Heart right ventricle (tissue), 16 donors: ENCODE measurements around the gene PCDHGA3. TPM values are rescaled to one million over a fixed set of nuclear protein-coding genes. Genes with fewer than 3 reads are reported as not detected.

Experiments
- ATAC-seq, 8 donors: fragments of 200-7000 bp; cut with Tn5 transposase; one replicate each; pipeline ENCODE4 v1.9.1; 2020; ENCODE audit warnings: mild to moderate bottlenecking in 8 of 8, moderate library complexity in 8 of 8, moderate number of reproducible peaks in 1 of 8
- DNase-seq, 2 donors: peaks; one replicate each; pipeline ENCODE4 v3.0.0-alpha.2; 2020
- H3K27ac ChIP-seq, 10 donors: fragments of 200-600 bp; sonication (generic) in 2 of 10; one replicate each; pipeline versions ENCODE4 v1.5.0 to v1.8.0; 2020 to 2022; ENCODE audit warnings: mild to moderate bottlenecking in 3 of 10
- H3K27me3 ChIP-seq, 7 donors: fragments of 200-600 bp; one replicate each; pipeline ENCODE4 v1.8.0; 2021 to 2022; ENCODE audit warnings: mild to moderate bottlenecking in 2 of 7
- H3K36me3 ChIP-seq, 9 donors: fragments of 200-600 bp; sonication (generic) in 1 of 9; one replicate each; pipeline versions ENCODE4 v1.5.0 to v1.8.0; 2020 to 2022; ENCODE audit warnings: mild to moderate bottlenecking in 2 of 9
- H3K4me1 ChIP-seq, 9 donors: fragments of 200-600 bp; sonication (generic) in 1 of 9; one replicate each; pipeline versions ENCODE4 v1.5.0 to v1.8.0; 2020 to 2022; ENCODE audit warnings: mild to moderate bottlenecking in 4 of 9
- H3K4me3 ChIP-seq, 10 donors: fragments of 200-600 bp; sonication (generic) in 2 of 10; one replicate each; pipeline versions ENCODE4 v1.5.0 to v1.8.0; 2020 to 2022; ENCODE audit warnings: mild to moderate bottlenecking in 7 of 10, moderate library complexity in 2 of 10
- H3K9me3 ChIP-seq, 11 donors: fragments of 200-600 bp in 10 of 11; sonication (generic) in 2 of 11; one replicate each; pipeline versions ENCODE4 v1.5.0 to v1.8.0; 2013 to 2022; ENCODE audit warnings: mild to moderate bottlenecking in 2 of 11, control low read depth in 1 of 11, moderate library complexity in 1 of 11
- CTCF ChIP-seq, 9 donors: fragments of 200-600 bp; sonication (generic) in 2 of 9; IDR thresholded peaks; one replicate each; pipeline versions ENCODE4 v1.5.0 to v1.8.0; 2021 to 2022; ENCODE audit warnings: antibody characterized with exemption in 9 of 9, mild to moderate bottlenecking in 5 of 9, moderate library complexity in 1 of 9
- WGBS, 2 donors: extraction: QIAGEN DNeasy Blood & Tissue Kit; methylation state at CpG; one replicate each; pipeline ENCODE4 v1.1.7; 2013; ENCODE audit warnings: inconsistent platforms in 1 of 2; 5-methylcytosine and 5-hydroxymethylcytosine counted together
- intact Hi-C, 10 donors: fragments of 100-400 bp; cut with DNase I; formaldehyde crosslinking; loops; one replicate each; pipeline versions ENCODE4 v1.11.1 to v1.14.2; 2022
- polyA plus RNA-seq, 2 donors: library from polyadenylated mRNA; stranded (reverse); fragments of 200-250 nt; gene quantifications; one replicate each; pipeline ENCODE4 v1.2.3, GENCODE V29; 2013
- total RNA-seq, 10 donors: library from RNA; stranded (reverse); fragmentation: NEBNext Ultra II Directional in 3 of 10; extraction: Animal tissue kit (Norgen Biotek cat#: 25700) in 3 of 10; gene quantifications; one replicate each; pipeline versions ENCODE4 v1.2.1 to v1.2.4, GENCODE V29; 2021 to 2023
- donor health status: Arrhythmogenic right ventricular cardiomyopathy.
- donor health status: ischemic (EF 13 %, LVEDD 7.1; RV severe dilation, severe dysfunction).
- donor health status: healthy with polysubstance abuse.
- donor health status: DM: no; HTN: yes; CAD: no.
- donor health status: DM: no; HTN: no; CAD: no.
- donor health status: ischemic (EF 25% LVEDD 6.9; RV normal size, moderate dysfunction).
- donor health status: ischemic (EF 25% LVEDD 5.7; RV mildly dilated, moderate dysfunction).
- donor health status: healthy.
- donor health status: DM: yes; HTN: yes; CAD: no.
- donor health status: Ischemic cardiomyopathy.
- donor health status: ischemic (EF 35%, LVEDD 5.7; RV mildly dilated, moderate dysfunction).
- donor health status: nonischemic (EF 11% LVEDD 7.7; RV severe dilation, severe dysfunction).
- donor health status: DM: yes; HTN: yes; CAD: no.
- donor health status: PGD.
- donor health status: ischemic (EF 29% LVEDD 5.4; RV normal size, mild dysfunction).
- donor health status: nonischemic (EF 23%, LVEDD 6.1; RV moderate dilation, normal function).

The PCDHGA3 gene
- total and polyA plus RNA-seq, 12 donors, result 1.3 to 21.0 (median 14.5) TPM

GRCh38 chr5:141369994-141370848 is 26.6 kb downstream of the PCDHGA3 start, which contains the start of gene PCDHGB3:
TSS of gene PCDHGB3 (plus strand) at chr5:141370242. CDS start at chr5:141370395, 153 bp downstream.
- peak in 7 of 9 donors; percentile 31 to 62 (median 43) for TF ChIP-seq CTCF (IDR thresholded peaks at IDR 0.05)
- peaks cover 0 to 81% (median 0%) of the 10 kb centered on the region in 7 donors for H3K27me3 ChIP-seq
- H3K27ac ChIP-seq, result peak within 1 kb of the TSS in 4 of 10 donors; percentile 21 to 57 (median 44)
- ATAC-seq (peak; percentile 80 to 94 (median 88)), DNase-seq (no peak)
- peaks cover 0 to 36% (median 0%) of the 10 kb centered on the region in 9 donors for H3K36me3 ChIP-seq
- H3K4me1 ChIP-seq, result peaks cover 0 to 39% (median 0%) of the 10 kb centered on the region in 9 donors
- intact Hi-C loops, result loop anchor here in 1 of 10 donors (2.0 kb wide), 1 partner anchor 27 kb away; the partner anchor contains the start of gene PCDHGA3
- peak within 1 kb of the TSS in 7 of 10 donors; percentile 6 to 43 (median 37) for H3K4me3 ChIP-seq
- peaks cover 0 to 100% (median 55%) of the 10 kb centered on the region in 11 donors for H3K9me3 ChIP-seq
- 19 to 24% methylated on average over 32 of the region's 32 CpGs for WGBS, 2 donors

DNA sequence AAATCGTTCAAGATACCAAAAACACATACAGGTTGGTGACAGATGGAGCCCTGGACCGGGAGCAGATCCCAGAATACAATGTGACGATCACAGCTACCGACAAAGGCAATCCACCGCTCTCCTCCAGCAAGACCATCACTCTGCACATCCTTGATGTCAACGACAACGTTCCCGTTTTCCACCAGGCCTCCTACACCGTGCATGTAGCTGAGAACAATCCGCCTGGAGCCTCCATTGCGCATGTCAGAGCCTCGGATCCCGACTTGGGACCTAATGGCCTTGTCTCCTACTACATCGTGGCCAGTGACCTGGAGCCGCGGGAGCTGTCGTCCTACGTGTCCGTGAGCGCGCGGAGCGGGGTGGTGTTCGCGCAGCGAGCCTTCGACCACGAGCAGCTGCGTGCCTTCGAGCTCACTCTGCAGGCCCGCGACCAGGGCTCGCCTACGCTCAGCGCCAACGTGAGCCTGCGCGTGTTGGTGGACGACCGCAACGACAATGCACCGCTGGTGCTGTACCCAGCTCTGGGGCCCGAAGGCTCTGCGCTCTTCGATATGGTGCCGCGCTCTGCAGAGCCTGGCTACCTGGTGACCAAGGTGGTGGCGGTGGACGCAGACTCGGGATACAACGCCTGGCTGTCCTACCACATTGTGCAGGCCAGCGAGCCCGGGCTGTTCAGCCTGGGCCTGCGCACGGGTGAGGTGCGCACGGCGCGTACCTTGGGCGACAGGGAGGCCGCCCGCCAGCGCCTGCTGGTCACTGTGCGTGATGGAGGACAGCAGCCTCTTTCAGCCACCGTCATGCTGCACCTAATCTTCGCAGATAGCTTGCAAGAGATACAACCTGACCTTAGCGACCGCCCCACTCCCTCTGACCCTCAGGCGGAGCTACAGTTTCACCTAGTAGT is 28.2 kb downstream of the PCDHGA3 start:
- ATAC-seq, result peak in 4 of 8 donors; percentile 11 to 67 (median 42)
- no peak for TF ChIP-seq CTCF (IDR thresholded peaks at IDR 0.05)
- Histone ChIP-seq H3K27ac (no peak overlapping the region), H3K4me1 (peaks cover 0 to 39% (median 0%) of the 10 kb centered on the region in 9 donors), H3K36me3 (peaks cover 0 to 28% (median 0%) of the 10 kb centered on the region in 9 donors), H3K4me3 (no peak overlapping the region), H3K27me3 (peaks cover 0 to 65% (median 0%) of the 10 kb centered on the region in 7 donors), H3K9me3 (peaks cover 0 to 99% (median 63%) of the 10 kb centered on the region in 11 donors)
- DNase-seq, result no peak
- intact Hi-C loops, result no loop called here
- WGBS, 2 donors, result 32 to 35% methylated on average over 69 of the region's 69 CpGs

- 25 to 27% methylated on average over 27 of the region's 27 CpGs for WGBS, 2 donors
- Histone ChIP-seq H3K4me1 (peaks cover 0 to 39% (median 0%) of the 10 kb centered on the region in 9 donors), H3K27me3 (peaks cover 0 to 58% (median 0%) of the 10 kb centered on the region in 7 donors), H3K36me3 (peaks cover 0 to 43% (median 0%) of the 10 kb centered on the region in 9 donors), H3K4me3 (peak within 1 kb of the TSS in 8 of 10 donors; percentile 13 to 36 (median 23)), H3K27ac (peak within 1 kb of the TSS in 1 of 10 donors; percentile 8), H3K9me3 (peaks cover 0 to 99% (median 64%) of the 10 kb centered on the region in 11 donors)
- peak in 8 of 9 donors; percentile 20 to 53 (median 43) for TF ChIP-seq CTCF (IDR thresholded peaks at IDR 0.05)
- intact Hi-C loops, result no loop called here
- DNase-seq (no peak), ATAC-seq (no peak)
Observed at GRCh38 chr5:141373673-141374317, 30.2 kb downstream of the PCDHGA3 start, which contains the start of gene PCDHGA6. TSS of gene PCDHGA6 (plus strand) at chr5:141373891. CDS start at chr5:141374084, 193 bp downstream.
